ENCODE results near the gene VPS35.

VPS35 gene

GRCh38 chr16:46688654-46689364, at the start of gene VPS35:
Gene VPS35 (minus strand): TSS chr16:46689178. CDS start chr16:46689133, 45 bp downstream.
- in situ Hi-C loops (cut with MboI; ENCODE audit: low sequenced_read_pairs) = no loop called here

- in situ Hi-C loops (cut with MboI; ENCODE audit: low sequenced_read_pairs) = no loop called here
These were observed 48.7 kb upstream of the VPS35 start for GRCh38 chr16:46737621-46738214.

GRCh38 chr16:46736695-46737094, 47.7 kb upstream of the VPS35 start:
- in situ Hi-C loops (cut with MboI; ENCODE audit: low sequenced_read_pairs) = no loop called here

- in situ Hi-C loops (cut with MboI; ENCODE audit: low sequenced_read_pairs) = no loop called here
These were observed 44.4 kb upstream of the VPS35 start for GRCh38 chr16:46733319-46733830.

GRCh38 chr16:46732561-46732960, 43.6 kb upstream of the VPS35 start:
- in situ Hi-C loops (cut with MboI; ENCODE audit: low sequenced_read_pairs) = no loop called here

- in situ Hi-C loops (cut with MboI; ENCODE audit: low sequenced_read_pairs) = no loop called here
These were observed 42.9 kb upstream of the VPS35 start for GRCh38 chr16:46731691-46732555.

- in situ Hi-C loops (cut with MboI; ENCODE audit: low sequenced_read_pairs) = no loop called here
These were observed 42.1 kb upstream of the VPS35 start for GRCh38 chr16:46730801-46731690.

- in situ Hi-C loops (cut with MboI; ENCODE audit: low sequenced_read_pairs) = no loop called here
These were observed 41.1 kb upstream of the VPS35 start for GRCh38 chr16:46730126-46730525.

- in situ Hi-C loops (cut with MboI; ENCODE audit: low sequenced_read_pairs) = no loop called here
These were observed 40.5 kb upstream of the VPS35 start for GRCh38 chr16:46729326-46729995.

GRCh38 chr16:46728806-46729205, 39.8 kb upstream of the VPS35 start:
- in situ Hi-C loops (cut with MboI; ENCODE audit: low sequenced_read_pairs) = no loop called here

GRCh38 chr16:46727630-46728029, 38.7 kb upstream of the VPS35 start:
- in situ Hi-C loops (cut with MboI; ENCODE audit: low sequenced_read_pairs) = no loop called here

- in situ Hi-C loops (cut with MboI; ENCODE audit: low sequenced_read_pairs) = no loop called here
These were observed 38.2 kb upstream of the VPS35 start for GRCh38 chr16:46727184-46727583.

GRCh38 chr16:46721885-46722284, 32.9 kb upstream of the VPS35 start:
- in situ Hi-C loops (cut with MboI; ENCODE audit: low sequenced_read_pairs) = no loop called here

- in situ Hi-C loops (cut with MboI; ENCODE audit: low sequenced_read_pairs) = no loop called here
These were observed 31.6 kb upstream of the VPS35 start for GRCh38 chr16:46720619-46721018.

GRCh38 chr16:46719528-46719927, 30.6 kb upstream of the VPS35 start:
- in situ Hi-C loops (cut with MboI; ENCODE audit: low sequenced_read_pairs) = no loop called here

GRCh38 chr16:46718214-46718613, 29.2 kb upstream of the VPS35 start:
- in situ Hi-C loops (cut with MboI; ENCODE audit: low sequenced_read_pairs) = no loop called here

- in situ Hi-C loops (cut with MboI; ENCODE audit: low sequenced_read_pairs) = no loop called here
These were observed 28.7 kb upstream of the VPS35 start for GRCh38 chr16:46717692-46718091.

GRCh38 chr16:46715769-46716305, 26.9 kb upstream of the VPS35 start:
- in situ Hi-C loops (cut with MboI; ENCODE audit: low sequenced_read_pairs) = no loop called here

GRCh38 chr16:46714797-46715591, 26.0 kb upstream of the VPS35 start:
- in situ Hi-C loops (cut with MboI; ENCODE audit: low sequenced_read_pairs) = no loop called here

All from HL-60/S4 treated with retinoic acid at 250 ng/mL for 4 days and 3 days (cell line).